PC-9 (cell line): Measurements from ENCODE around the gene ADGRL3. TPM values are rescaled to one million over a fixed set of nuclear protein-coding genes. Genes with fewer than 3 reads are reported as not detected.
"Not testable (repeated sequence)": the region's sequence is repeated elsewhere in the genome, so short reads cannot be mapped to it uniquely, and the experiment has no call there.

Experiments used
- BruUV-seq: library from RNA; stranded (reverse); fragments of 400-500 nt; replicated peaks from 2 replicates; lab custom pipeline; 2021; lab: Mats Ljungman, UMichigan
- CTCF ChIA-PET: fragments of 300-600 bp; sonication (Branson Sonifier 250); formaldehyde crosslinking; loops from one replicate; lab custom pipeline; 2022; ENCODE audit warnings: antibody characterized with exemption; lab: Charles Lee
- POLR2A ChIA-PET: fragments of 300-600 bp; sonication (Branson Sonifier 250); formaldehyde crosslinking; loops from one replicate; lab custom pipeline; 2022; ENCODE audit warnings: antibody characterized with exemption; ENCODE audit not compliant: unreplicated experiment; lab: Charles Lee
- DNase-seq, 2 experiments: peaks; one replicate each; pipeline versions ENCODE4 v3.0.0 to v3.0.0-alpha.2; 2015 to 2022; ENCODE audit warnings: mixed read lengths in 1 of 2
- H2AFZ ChIP-seq: fragments of 200-600 bp; sonication (generic); 2 replicates; pipeline ENCODE4 v1.8.1; 2017; ENCODE audit warnings: antibody characterized with exemption
- H3F3A ChIP-seq: fragments of 200-600 bp; sonication (generic); 2 replicates; pipeline ENCODE4 v1.8.1; 2017; ENCODE audit warnings: antibody characterized with exemption, mild to moderate bottlenecking, low read depth; ENCODE audit not compliant: insufficient read depth
- H3K27ac ChIP-seq: fragments of 200-600 bp; sonication (generic); 2 replicates; pipeline ENCODE4 v1.6.1; 2016; ENCODE audit warnings: mixed run types
- H3K27me3 ChIP-seq: fragments of 200-600 bp; sonication (generic); 2 replicates; pipeline ENCODE4 v1.6.1; 2016; ENCODE audit warnings: low read depth, mixed run types; ENCODE audit not compliant: insufficient read depth
- H3K36me3 ChIP-seq: fragments of 200-600 bp; sonication (generic); 2 replicates; pipeline ENCODE4 v1.6.1; 2016; ENCODE audit warnings: low read depth, mixed run types
- H3K4me1 ChIP-seq: fragments of 200-600 bp; sonication (generic); replicated peaks from 2 replicates; pipeline ENCODE4 v1.6.1; 2016; ENCODE audit warnings: mixed run types; ENCODE audit not compliant: insufficient read depth
- H3K4me2 ChIP-seq: fragments of 200-600 bp; sonication (generic); 2 replicates; pipeline ENCODE4 v1.6.1; 2017; ENCODE audit warnings: mixed run types
- H3K4me3 ChIP-seq: fragments of 200-600 bp; sonication (generic); 2 replicates; pipeline ENCODE4 v1.6.1; 2016; ENCODE audit warnings: mixed run types
- H3K79me2 ChIP-seq: fragments of 200-600 bp; sonication (generic); 2 replicates; pipeline ENCODE4 v1.6.1; 2017; ENCODE audit warnings: low read depth, mixed run types
- H3K9me2 ChIP-seq: fragments of 200-600 bp; sonication (generic); 2 replicates; pipeline ENCODE4 v1.8.1; 2017; ENCODE audit warnings: mild to moderate bottlenecking; ENCODE audit not compliant: insufficient read depth
- H3K9me3 ChIP-seq: fragments of 200-600 bp; sonication (generic); 2 replicates; pipeline ENCODE4 v1.8.1; 2016; ENCODE audit warnings: low read depth; ENCODE audit not compliant: insufficient read depth
- H4K20me1 ChIP-seq: fragments of 200-600 bp; sonication (generic); 2 replicates; pipeline ENCODE4 v1.8.1; 2017; ENCODE audit not compliant: insufficient read depth
- CTCF ChIP-seq: fragments of 200-600 bp; sonication (generic); conservative IDR thresholded peaks from 2 replicates; pipeline ENCODE4 v1.6.1; 2017; ENCODE audit warnings: mixed run types, antibody characterized with exemption, mild to moderate bottlenecking, moderate library complexity
- EZH2 ChIP-seq: fragments of 200-600 bp; sonication (generic); IDR thresholded peaks from 2 replicates; pipeline ENCODE4 v1.8.0; 2017; ENCODE audit warnings: antibody characterized with exemption, low read depth
- intact Hi-C: fragments of 100-400 bp; cut with micrococcal nuclease; formaldehyde crosslinking; loops from one replicate; pipeline ENCODE4 v1.10.0; 2022; ENCODE audit not compliant: unreplicated experiment
- total RNA-seq: library from RNA; stranded (reverse); gene quantifications from 2 replicates; pipeline ENCODE4 v1.2.3, GENCODE V29; 2021

The ADGRL3 gene
- total RNA-seq, 1 experiment from 2014 or later = 1.6 TPM

GRCh38 chr4:61760820-61761219 is 560.7 kb downstream of the ADGRL3 start:
- H4K20me1 ChIP-seq = no peaks in the 10 kb centered on the region
- CTCF ChIA-PET = no interaction called here
- no peaks in the 10 kb centered on the region for H3K36me3 ChIP-seq
- H3K9me3 ChIP-seq = no peaks in the 10 kb centered on the region
- TF ChIP-seq EZH2 = no peak
- TF ChIP-seq CTCF = no peak
- H3K27ac ChIP-seq = no peak overlapping the region
- H3K9me2 ChIP-seq = no peaks in the 10 kb centered on the region
- BruUV-seq = no TSS peak
- POLR2A ChIA-PET = no interaction called here
- no peak overlapping the region for H3K4me3 ChIP-seq
- H3F3A ChIP-seq = no peaks in the 10 kb centered on the region
- no peaks in the 10 kb centered on the region for H3K4me1 ChIP-seq
- H3K4me2 ChIP-seq = no peak overlapping the region
- intact Hi-C loops = no loop called here
- H3K79me2 ChIP-seq = no peaks in the 10 kb centered on the region
- no peak for DNase-seq
- no peaks in the 10 kb centered on the region for H3K27me3 ChIP-seq
- H2AFZ ChIP-seq = no peak overlapping the region

DNA sequence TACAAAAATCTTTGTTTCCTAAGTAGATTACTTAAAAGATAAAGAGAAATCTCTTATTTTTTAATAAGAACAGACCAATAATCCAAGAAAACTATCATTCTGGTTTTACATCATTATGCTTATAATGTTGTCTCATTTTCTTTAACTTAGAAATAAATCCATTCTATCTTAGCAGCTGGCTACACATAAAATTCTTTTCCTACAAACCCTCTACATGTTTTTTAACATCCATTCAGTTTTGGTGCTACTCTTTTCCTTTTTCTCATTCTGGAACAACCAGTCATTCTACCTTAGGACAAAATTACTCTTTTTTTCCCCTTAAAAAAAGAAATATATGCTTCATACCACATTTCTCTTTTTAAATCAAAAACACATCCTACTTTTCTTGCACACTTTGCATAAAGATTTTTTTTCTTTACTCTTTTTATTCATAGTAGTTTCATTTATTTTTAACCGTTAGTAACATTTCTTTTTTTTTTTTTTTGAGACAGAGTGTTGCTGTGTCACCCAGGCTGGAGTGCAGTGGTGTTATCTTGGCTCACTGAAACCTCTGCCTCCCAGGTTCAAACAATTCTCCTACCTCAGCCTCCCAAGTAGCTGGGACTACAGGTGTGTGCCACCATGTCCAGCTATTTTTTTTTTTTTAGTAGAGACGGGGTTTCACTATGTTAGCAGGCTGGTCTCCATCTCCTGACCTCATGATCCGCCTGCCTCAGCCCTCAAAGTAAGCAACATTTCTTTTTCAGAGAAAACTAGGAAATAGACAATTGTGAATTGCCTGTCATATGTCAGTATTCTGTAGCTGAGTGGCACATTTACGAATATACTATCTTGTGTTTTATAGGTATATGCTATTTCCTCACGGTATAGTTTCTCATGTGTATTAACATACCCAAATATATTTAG is 562.8 kb downstream of the ADGRL3 start:
- H2AFZ ChIP-seq = no peak overlapping the region
- H3K9me3 ChIP-seq = no peaks in the 10 kb centered on the region
- H3F3A ChIP-seq = no peaks in the 10 kb centered on the region
- H3K9me2 ChIP-seq = no peaks in the 10 kb centered on the region
- no peaks in the 10 kb centered on the region for H3K79me2 ChIP-seq
- POLR2A ChIA-PET = no interaction called here
- intact Hi-C loops = no loop called here
- CTCF ChIA-PET = no interaction called here
- BruUV-seq = no TSS peak
- H3K4me2 ChIP-seq = no peak overlapping the region
- H4K20me1 ChIP-seq = no peaks in the 10 kb centered on the region
- TF ChIP-seq CTCF (no peak), EZH2 (no peak)
- DNase-seq = no peak
- no peaks in the 10 kb centered on the region for H3K36me3 ChIP-seq
- no peak overlapping the region for H3K4me3 ChIP-seq
- H3K4me1 ChIP-seq = no peaks in the 10 kb centered on the region
- no peak overlapping the region for H3K27ac ChIP-seq
- H3K27me3 ChIP-seq = no peaks in the 10 kb centered on the region

DNA sequence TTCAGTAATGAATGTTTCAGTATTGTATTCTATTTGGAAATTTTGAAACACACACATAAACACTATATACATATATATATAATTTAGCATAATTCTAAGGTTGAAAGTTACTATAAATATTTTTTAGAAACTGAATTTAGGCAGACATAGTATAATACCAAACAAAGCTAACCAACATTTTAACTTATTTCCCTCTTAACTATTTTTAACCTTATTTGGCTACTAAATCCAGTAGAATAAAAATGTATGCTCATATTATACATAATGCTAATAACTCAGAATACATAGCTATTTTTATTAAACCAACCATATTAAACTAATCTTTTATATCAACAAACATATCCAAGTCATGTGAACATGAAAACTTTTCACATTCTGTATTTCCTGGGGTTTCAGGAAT is 563.6 kb downstream of the ADGRL3 start:
- Histone ChIP-seq H3K27ac (no peak overlapping the region), H3K36me3 (no peaks in the 10 kb centered on the region), H4K20me1 (no peaks in the 10 kb centered on the region), H3K9me2 (no peaks in the 10 kb centered on the region), H3K27me3 (no peaks in the 10 kb centered on the region), H3K4me1 (no peaks in the 10 kb centered on the region), H3F3A (no peaks in the 10 kb centered on the region), H3K4me3 (no peak overlapping the region), H3K79me2 (no peaks in the 10 kb centered on the region), H2AFZ (no peak overlapping the region), H3K4me2 (no peak overlapping the region), H3K9me3 (no peaks in the 10 kb centered on the region)
- DNase-seq = no peak
- intact Hi-C loops = no loop called here
- CTCF ChIA-PET = no interaction called here
- no peak for TF ChIP-seq EZH2
- TF ChIP-seq CTCF = no peak
- no TSS peak for BruUV-seq
- POLR2A ChIA-PET = no interaction called here

- H3K9me3 ChIP-seq, H3K4me1 ChIP-seq, H3K4me2 ChIP-seq, H4K20me1 ChIP-seq, H3K9me2 ChIP-seq, H3K79me2 ChIP-seq, H3F3A ChIP-seq, H3K4me3 ChIP-seq, H2AFZ ChIP-seq, H3K36me3 ChIP-seq, H3K27ac ChIP-seq, POLR2A ChIA-PET, H3K27me3 ChIP-seq, intact Hi-C loops, BruUV-seq, CTCF ChIA-PET, DNase-seq: not testable (repeated sequence)
Observed at GRCh38 chr4:61764090-61764489, 564.0 kb downstream of the ADGRL3 start.

GRCh38 chr4:61769444-61770167 is 569.5 kb downstream of the ADGRL3 start:
- POLR2A ChIA-PET, H3K27me3 ChIP-seq, H4K20me1 ChIP-seq, BruUV-seq, CTCF ChIA-PET, intact Hi-C loops, H3K27ac ChIP-seq, H3K4me2 ChIP-seq, H3K36me3 ChIP-seq, H3F3A ChIP-seq, H3K4me1 ChIP-seq, H2AFZ ChIP-seq, DNase-seq, H3K9me2 ChIP-seq, H3K9me3 ChIP-seq, H3K79me2 ChIP-seq, H3K4me3 ChIP-seq: not testable (repeated sequence)
